Measurements from ENCODE around the gene CLCN3. TPM values are rescaled to one million over a fixed set of nuclear protein-coding genes. Genes with fewer than 3 reads are reported as not detected.

Gene CLCN3
- total and polyA plus RNA-seq, 9 of the 15 experiments (the other 6 are each of a cell fraction or from before 2014, with no cell fraction given): 12.7 to 60.6 (median 38.5) TPM

DNA sequence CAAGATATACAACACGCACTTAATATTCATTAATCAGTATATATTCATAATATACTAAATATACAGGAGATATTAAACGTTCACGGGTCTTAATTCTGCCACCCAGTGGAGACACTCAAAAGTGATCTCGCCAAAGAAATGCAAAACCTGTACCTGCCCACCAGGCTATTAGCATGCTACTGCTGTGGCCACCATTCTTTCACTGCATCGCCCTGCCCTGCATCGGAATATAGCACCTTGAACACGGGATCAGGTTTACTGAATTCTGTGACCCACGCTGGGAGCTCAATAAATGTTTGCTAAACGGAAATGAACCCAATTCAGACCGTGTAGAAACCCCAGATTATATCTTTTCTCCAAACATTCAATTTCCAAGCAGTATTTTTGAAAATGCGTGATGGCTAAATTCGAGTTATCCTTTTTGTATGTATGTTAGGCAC is 840 bp upstream of the CLCN3 start (continued):
- TF ChIP-seq, protein P1, sequence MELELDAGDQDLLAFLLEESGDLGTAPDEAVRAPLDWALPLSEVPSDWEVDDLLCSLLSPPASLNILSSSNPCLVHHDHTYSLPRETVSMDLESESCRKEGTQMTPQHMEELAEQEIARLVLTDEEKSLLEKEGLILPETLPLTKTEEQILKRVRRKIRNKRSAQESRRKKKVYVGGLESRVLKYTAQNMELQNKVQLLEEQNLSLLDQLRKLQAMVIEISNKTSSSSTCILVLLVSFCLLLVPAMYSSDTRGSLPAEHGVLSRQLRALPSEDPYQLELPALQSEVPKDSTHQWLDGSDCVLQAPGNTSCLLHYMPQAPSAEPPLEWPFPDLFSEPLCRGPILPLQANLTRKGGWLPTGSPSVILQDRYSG (tag; conservative IDR thresholded peaks at IDR 0.05; ENCODE audit: low read depth): no peak
- TF ChIP-seq ZEB2 (IDR thresholded peaks at IDR 0.05) (peak; percentile 73), CBX5 (IDR thresholded peaks at IDR 0.05; ENCODE audit: borderline replicate concordance, low read depth) (no peak), TOE1 (IDR thresholded peaks at IDR 0.05; ENCODE audit: borderline replicate concordance) (0 out of 2 replicates have a peak, but pooled peaks have one; percentile 3), TOE1 (CRISPR knock-in tag; IDR thresholded peaks at IDR 0.05; ENCODE audit: borderline replicate concordance, low read depth) (no peak), STAG1 (CRISPR knock-in tag; IDR thresholded peaks at IDR 0.05; ENCODE audit: borderline replicate concordance) (no peak), LCOR (CRISPR knock-in tag; IDR thresholded peaks at IDR 0.05) (no peak), ELF1 (tag; IDR thresholded peaks at IDR 0.05) (no peak), RBM22 (IDR thresholded peaks at IDR 0.05; ENCODE audit: low read depth, low read length, poor library complexity, severe bottlenecking) (no peak), BRD9 (IDR thresholded peaks at IDR 0.05; ENCODE audit: low read depth, partially characterized antibody) (no peak), FOXK1 (CRISPR knock-in tag; IDR thresholded peaks at IDR 0.05; ENCODE audit: borderline replicate concordance) (no peak), BRF1 (IDR thresholded peaks at IDR 0.05; ENCODE audit: borderline replicate concordance, extremely low read depth, insufficient read length) (no peak), ZNF121 (CRISPR knock-in tag; conservative IDR thresholded peaks at IDR 0.05) (no peak), BRD4 (IDR thresholded peaks at IDR 0.05) (peak; percentile 74; the same call in 1 of the 2 replicates), ZFX (CRISPR knock-in tag; IDR thresholded peaks at IDR 0.05) (no peak; the same call in 1 of the 2 replicates), ZNF707 (CRISPR knock-in tag; conservative IDR thresholded peaks at IDR 0.05) (no peak), POLR2AphosphoS5 (IDR thresholded peaks at IDR 0.05; ENCODE audit: control insufficient read depth, insufficient read depth, low read depth, low read length) (no peak), KLF16 (IDR thresholded peaks at IDR 0.05) (0 out of 2 replicates have a peak, but pooled peaks have one; percentile 26), CHD1 (IDR thresholded peaks at IDR 0.05; ENCODE audit: low read length) (peak; percentile 66), ZSCAN32 (CRISPR knock-in tag; IDR thresholded peaks at IDR 0.05) (no peak), ZNF584 (CRISPR knock-in tag; IDR thresholded peaks at IDR 0.05; ENCODE audit: low read depth) (no peak), ZSCAN29 (IDR thresholded peaks at IDR 0.05) (no peak), ZNF253 (CRISPR knock-in tag; conservative IDR thresholded peaks at IDR 0.05) (no peak)
- TF ChIP-seq, protein P2, sequence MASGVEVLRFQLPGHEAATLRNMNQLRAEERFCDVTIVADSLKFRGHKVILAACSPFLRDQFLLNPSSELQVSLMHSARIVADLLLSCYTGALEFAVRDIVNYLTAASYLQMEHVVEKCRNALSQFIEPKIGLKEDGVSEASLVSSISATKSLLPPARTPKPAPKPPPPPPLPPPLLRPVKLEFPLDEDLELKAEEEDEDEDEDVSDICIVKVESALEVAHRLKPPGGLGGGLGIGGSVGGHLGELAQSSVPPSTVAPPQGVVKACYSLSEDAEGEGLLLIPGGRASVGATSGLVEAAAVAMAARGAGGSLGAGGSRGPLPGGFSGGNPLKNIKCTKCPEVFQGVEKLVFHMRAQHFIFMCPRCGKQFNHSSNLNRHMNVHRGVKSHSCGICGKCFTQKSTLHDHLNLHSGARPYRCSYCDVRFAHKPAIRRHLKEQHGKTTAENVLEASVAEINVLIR (CRISPR knock-in tag; IDR thresholded peaks at IDR 0.05): no peak
- TF ChIP-seq, protein P3, sequence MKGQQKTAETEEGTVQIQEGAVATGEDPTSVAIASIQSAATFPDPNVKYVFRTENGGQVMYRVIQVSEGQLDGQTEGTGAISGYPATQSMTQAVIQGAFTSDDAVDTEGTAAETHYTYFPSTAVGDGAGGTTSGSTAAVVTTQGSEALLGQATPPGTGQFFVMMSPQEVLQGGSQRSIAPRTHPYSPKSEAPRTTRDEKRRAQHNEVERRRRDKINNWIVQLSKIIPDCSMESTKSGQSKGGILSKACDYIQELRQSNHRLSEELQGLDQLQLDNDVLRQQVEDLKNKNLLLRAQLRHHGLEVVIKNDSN (CRISPR knock-in tag; IDR thresholded peaks at IDR 0.05): no peak
- TF ChIP-seq, protein P4, sequence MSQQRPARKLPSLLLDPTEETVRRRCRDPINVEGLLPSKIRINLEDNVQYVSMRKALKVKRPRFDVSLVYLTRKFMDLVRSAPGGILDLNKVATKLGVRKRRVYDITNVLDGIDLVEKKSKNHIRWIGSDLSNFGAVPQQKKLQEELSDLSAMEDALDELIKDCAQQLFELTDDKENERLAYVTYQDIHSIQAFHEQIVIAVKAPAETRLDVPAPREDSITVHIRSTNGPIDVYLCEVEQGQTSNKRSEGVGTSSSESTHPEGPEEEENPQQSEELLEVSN (IDR thresholded peaks at IDR 0.05; ENCODE audit: borderline replicate concordance in 1 of 2, extremely low read depth in 1 of 2, insufficient read depth in 1 of 2, insufficient read length in 1 of 2, low read depth in 1 of 2, low read length in 1 of 2, poor library complexity in 1 of 2, severe bottlenecking in 1 of 2): peak in 1 of 2 experiments; percentile 48

All from K562 (cell line).